ENCODE measurements around the gene STARD3.

DNA sequence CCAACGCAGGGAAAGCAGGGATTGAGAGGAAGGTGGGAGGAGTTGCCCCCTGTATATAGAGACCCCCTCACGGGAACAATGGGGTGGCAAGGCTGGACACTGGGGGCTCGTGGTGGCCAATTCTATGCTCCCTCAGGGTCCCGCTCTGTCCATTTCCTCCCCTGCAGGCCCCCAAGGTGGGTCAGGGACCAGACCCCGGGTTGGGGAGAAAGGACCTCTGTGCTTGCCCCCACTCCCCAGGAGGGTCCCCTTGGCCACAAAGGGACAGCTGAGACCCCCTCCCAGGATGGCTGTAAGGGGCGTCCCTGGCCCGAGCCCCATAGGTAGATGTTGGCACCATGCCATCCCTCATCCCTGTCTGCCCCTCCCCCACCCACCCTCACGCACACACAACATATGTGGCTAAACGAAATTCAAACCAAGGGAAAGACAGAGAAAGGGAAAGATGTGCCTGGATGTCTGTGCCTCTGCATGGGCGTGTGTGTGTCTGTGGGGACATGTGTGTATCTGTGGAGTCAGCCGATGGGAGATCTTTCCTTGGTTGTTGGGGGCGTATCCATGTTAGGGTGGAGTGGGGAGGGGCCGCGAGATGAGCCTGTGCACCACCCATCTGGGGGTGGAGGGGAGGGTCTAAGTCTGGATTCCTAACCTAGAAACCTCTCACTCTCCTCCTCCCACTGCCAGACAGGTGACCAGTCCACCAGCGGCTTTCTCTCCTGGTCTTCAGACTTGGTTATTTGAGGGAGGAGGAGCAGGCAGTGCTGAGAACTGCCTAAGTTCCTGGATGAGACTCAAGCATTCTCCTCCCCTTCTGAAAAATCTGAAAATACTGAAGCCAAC is 28.6 kb upstream of the STARD3 start:
- TF ChIP-seq CTCF (IDR thresholded peaks at IDR 0.05) (no peak), POLR2A (IDR thresholded peaks at IDR 0.05) (no peak)

Data from right lobe of liver (tissue), 4 donors.